OCI-LY7 (cell line): Measurements from ENCODE around the gene THRA. TPM values are rescaled to one million over a fixed set of nuclear protein-coding genes. Genes with fewer than 3 reads are reported as not detected.
A peak's percentile ranks its signal among the peaks of the same experiment; 100 is the strongest.

Experiments
- BruUV-seq: library from RNA; stranded (reverse); fragments of 400-500 nt; replicated peaks from 2 replicates; lab custom pipeline; 2021; lab: Mats Ljungman, UMichigan
- CTCF ChIA-PET: fragments of 300-600 bp; sonication (Branson Sonifier 250); formaldehyde crosslinking; loops from one replicate; lab custom pipeline; 2022; ENCODE audit warnings: antibody characterized with exemption; ENCODE audit not compliant: unreplicated experiment; lab: Charles Lee
- POLR2A ChIA-PET: fragments of 300-600 bp; sonication (Branson Sonifier 250); formaldehyde crosslinking; loops from one replicate; lab custom pipeline; 2022; ENCODE audit warnings: antibody characterized with exemption; lab: Charles Lee
- DNase-seq: peaks from one replicate; pipeline ENCODE4 v3.0.0-alpha.2; 2015; ENCODE audit warnings: low spot score
- H2AFZ ChIP-seq: fragments of 200-600 bp; sonication (generic), shearing (Covaris generic); 2 replicates; pipeline ENCODE4 v1.6.1; 2014; ENCODE audit warnings: mild to moderate bottlenecking, antibody characterized with exemption, low read length, moderate library complexity
- H3K27ac ChIP-seq: fragments of 200-600 bp; sonication (generic); 2 replicates; pipeline ENCODE4 v1.5.1; 2014; ENCODE audit warnings: mixed run types, low read depth, mild to moderate bottlenecking, moderate library complexity, low read length, inconsistent platforms; ENCODE audit not compliant: poor library complexity, severe bottlenecking
- H3K36me3 ChIP-seq: fragments of 200-600 bp; sonication (generic); 2 replicates; pipeline ENCODE4 v1.6.1; 2014; ENCODE audit warnings: mild to moderate bottlenecking, antibody characterized with exemption, low read length, moderate library complexity, mixed read lengths; ENCODE audit not compliant: insufficient read depth
- H3K4me1 ChIP-seq: fragments of 200-600 bp; sonication (generic); 2 replicates; pipeline ENCODE4 v1.5.1; 2014; ENCODE audit warnings: mild to moderate bottlenecking, low read length; ENCODE audit not compliant: insufficient read depth, poor library complexity, severe bottlenecking
- H3K4me2 ChIP-seq: fragments of 200-600 bp; sonication (generic); 2 replicates; pipeline ENCODE4 v1.6.1; 2014; ENCODE audit warnings: mild to moderate bottlenecking, low read length
- H3K4me3 ChIP-seq: fragments of 200-600 bp; sonication (generic); 2 replicates; pipeline ENCODE4 v1.5.1; 2014; ENCODE audit warnings: mild to moderate bottlenecking, low read depth, low read length; ENCODE audit not compliant: poor library complexity, severe bottlenecking
- H3K79me2 ChIP-seq: fragments of 200-600 bp; sonication (generic); 2 replicates; pipeline ENCODE4 v1.6.1; 2016; ENCODE audit warnings: low read depth, mild to moderate bottlenecking, low read length, moderate library complexity, mixed read lengths; ENCODE audit not compliant: insufficient read depth
- H3K9me2 ChIP-seq: fragments of 200-600 bp; sonication (generic); 2 replicates; pipeline ENCODE4 v1.6.1; 2016; ENCODE audit warnings: mild to moderate bottlenecking, low read length, mixed read lengths; ENCODE audit not compliant: insufficient read depth
- H3K9me3 ChIP-seq: fragments of 200-600 bp; sonication (generic); 2 replicates; pipeline ENCODE4 v1.6.1; 2014; ENCODE audit warnings: mild to moderate bottlenecking, mixed run types, low read length, mixed read lengths
- H4K20me1 ChIP-seq: fragments of 200-600 bp; sonication (generic); 2 replicates; pipeline ENCODE4 v1.6.1; 2014; ENCODE audit warnings: mild to moderate bottlenecking, antibody characterized with exemption, low read length, moderate library complexity, mixed read lengths; ENCODE audit not compliant: insufficient read depth
- CTCF ChIP-seq: fragments of 200-600 bp; sonication (generic); conservative IDR thresholded peaks from 2 replicates; pipeline ENCODE4 v1.5.1; 2014; ENCODE audit warnings: mild to moderate bottlenecking, antibody characterized with exemption, low read length, moderate library complexity, mixed read lengths
- EZH2phosphoT487 ChIP-seq: fragments of 200-600 bp; sonication (generic); IDR thresholded peaks from 2 replicates; pipeline ENCODE4 v1.6.1; 2018; ENCODE audit warnings: low read depth, borderline replicate concordance, mild to moderate bottlenecking, mixed run types, antibody characterized with exemption, low read length, moderate library complexity, mixed read lengths
- intact Hi-C: fragments of 100-400 bp; cut with micrococcal nuclease; formaldehyde crosslinking; loops from one replicate; pipeline ENCODE4 v1.10.0; 2022; ENCODE audit not compliant: unreplicated experiment
- total RNA-seq, 2 experiments: library from RNA; depleted of rRNA in 1 of 2; stranded (reverse); fragments of >200 nt in 1 of 2; shearing (Covaris generic) in 1 of 2; gene quantifications; 2 replicates each; pipeline ENCODE4 v1.2.3, GENCODE V29; 2014 to 2022

The THRA gene
- total RNA-seq, 2 experiments from 2014 or later: 3.9 to 9.3 TPM

GRCh38 chr17:40093580-40094201 lies 30.9 kb downstream of the THRA start:
- H3K79me2 ChIP-seq: peaks cover 9% of the 10 kb centered on the region; the same call in 1 of the 2 replicates
- H2AFZ ChIP-seq: no peak overlapping the region
- CTCF ChIA-PET: no interaction called here
- POLR2A ChIA-PET: no interaction called here
- TF ChIP-seq CTCF (no peak), EZH2phosphoT487 (no peak)
- H3K4me3 ChIP-seq: no peak overlapping the region
- no peak for DNase-seq
- H3K9me3 ChIP-seq: no peaks in the 10 kb centered on the region
- no peak overlapping the region for H3K4me2 ChIP-seq
- no TSS peak for BruUV-seq
- H3K27ac ChIP-seq: no peak overlapping the region
- H3K36me3 ChIP-seq: peaks cover 49% of the 10 kb centered on the region
- no peaks in the 10 kb centered on the region for H3K9me2 ChIP-seq
- no peaks in the 10 kb centered on the region for H4K20me1 ChIP-seq
- peaks cover 35% of the 10 kb centered on the region for H3K4me1 ChIP-seq
- intact Hi-C loops: no loop called here

GRCh38 chr17:40094874-40095273 lies 32.1 kb downstream of the THRA start:
- Histone ChIP-seq H3K79me2 (peaks cover 14% of the 10 kb centered on the region; the same call in 1 of the 2 replicates), H4K20me1 (no peaks in the 10 kb centered on the region), H3K9me2 (no peaks in the 10 kb centered on the region), H3K36me3 (peaks cover 49% of the 10 kb centered on the region), H3K27ac (no peak overlapping the region), H3K4me2 (no peak overlapping the region), H3K4me3 (no peak overlapping the region), H3K4me1 (peaks cover 43% of the 10 kb centered on the region), H3K9me3 (no peaks in the 10 kb centered on the region), H2AFZ (no peak overlapping the region)
- BruUV-seq: no TSS peak
- ChIA-PET CTCF (no interaction called here), POLR2A (no interaction called here)
- intact Hi-C loops: no loop called here
- TF ChIP-seq EZH2phosphoT487: no peak
- no peak for DNase-seq

GRCh38 chr17:40095351-40095943 lies 32.7 kb downstream of the THRA start:
- TF ChIP-seq EZH2phosphoT487 (no peak), CTCF (no peak)
- H2AFZ ChIP-seq: no peak overlapping the region; the same call in 1 of the 2 replicates
- CTCF ChIA-PET: no interaction called here
- H3K27ac ChIP-seq: peak overlapping the region; percentile 60
- intact Hi-C loops: no loop called here
- TSS peak; percentile 41 for BruUV-seq
- H3K9me3 ChIP-seq: no peaks in the 10 kb centered on the region
- H4K20me1 ChIP-seq: no peaks in the 10 kb centered on the region
- peaks cover 49% of the 10 kb centered on the region for H3K36me3 ChIP-seq
- peaks cover 43% of the 10 kb centered on the region for H3K4me1 ChIP-seq
- no peak overlapping the region for H3K4me3 ChIP-seq
- peaks cover 16% of the 10 kb centered on the region; the same call in 1 of the 2 replicates for H3K79me2 ChIP-seq
- H3K9me2 ChIP-seq: no peaks in the 10 kb centered on the region
- DNase-seq: no peak
- peak overlapping the region; percentile 49 for H3K4me2 ChIP-seq
- POLR2A ChIA-PET: interaction anchor here (0.6 kb wide), 2 partner anchors 46 to 75 kb away, joined by 3 to 4 read pairs; no protein-coding TSS in a partner anchor
